Muscle layer of colon (tissue), 2 donors: Measurements from ENCODE around the gene KCNRG.

Experiments
- H3K27ac ChIP-seq: one replicate; pipeline ENCODE4 v1.7.0; 2013; ENCODE audit warnings: low read depth, mild to moderate bottlenecking, low read length, moderate library complexity
- H3K27me3 ChIP-seq, 2 donors: one replicate each; pipeline ENCODE4 v1.7.0; 2013; ENCODE audit warnings: low read length in 2 of 2, mild to moderate bottlenecking in 2 of 2; ENCODE audit not compliant: insufficient read depth in 2 of 2, control insufficient read depth in 1 of 2
- H3K36me3 ChIP-seq: one replicate; pipeline ENCODE4 v1.7.0; 2013; ENCODE audit warnings: mild to moderate bottlenecking, low read length; ENCODE audit not compliant: insufficient read depth
- H3K4me1 ChIP-seq: one replicate; pipeline ENCODE4 v1.7.0; 2013; ENCODE audit warnings: mild to moderate bottlenecking, low read length; ENCODE audit not compliant: insufficient read depth
- H3K4me3 ChIP-seq, 2 donors: one replicate each; pipeline ENCODE4 v1.7.0; 2013; ENCODE audit warnings: low read length in 2 of 2, low read depth in 1 of 2, mild to moderate bottlenecking in 1 of 2, moderate library complexity in 1 of 2
- H3K9ac ChIP-seq: one replicate; pipeline ENCODE4 v1.7.0; 2013; ENCODE audit warnings: low read length
- H3K9me3 ChIP-seq: one replicate; pipeline ENCODE4 v1.7.0; 2013; ENCODE audit warnings: mild to moderate bottlenecking, low read length
- donor health status: abdominal sarcoma.
- donor health status: Adenocarcinoma of cecum.

KCNRG gene

GRCh38 chr13:49995625-49996101 lies 19.6 kb upstream of the KCNRG start:
- Histone ChIP-seq H3K27ac (peak overlapping the region; percentile 97), H3K9ac (peak overlapping the region; percentile 70), H3K36me3 (peaks cover 16% of the 10 kb centered on the region)

DNA sequence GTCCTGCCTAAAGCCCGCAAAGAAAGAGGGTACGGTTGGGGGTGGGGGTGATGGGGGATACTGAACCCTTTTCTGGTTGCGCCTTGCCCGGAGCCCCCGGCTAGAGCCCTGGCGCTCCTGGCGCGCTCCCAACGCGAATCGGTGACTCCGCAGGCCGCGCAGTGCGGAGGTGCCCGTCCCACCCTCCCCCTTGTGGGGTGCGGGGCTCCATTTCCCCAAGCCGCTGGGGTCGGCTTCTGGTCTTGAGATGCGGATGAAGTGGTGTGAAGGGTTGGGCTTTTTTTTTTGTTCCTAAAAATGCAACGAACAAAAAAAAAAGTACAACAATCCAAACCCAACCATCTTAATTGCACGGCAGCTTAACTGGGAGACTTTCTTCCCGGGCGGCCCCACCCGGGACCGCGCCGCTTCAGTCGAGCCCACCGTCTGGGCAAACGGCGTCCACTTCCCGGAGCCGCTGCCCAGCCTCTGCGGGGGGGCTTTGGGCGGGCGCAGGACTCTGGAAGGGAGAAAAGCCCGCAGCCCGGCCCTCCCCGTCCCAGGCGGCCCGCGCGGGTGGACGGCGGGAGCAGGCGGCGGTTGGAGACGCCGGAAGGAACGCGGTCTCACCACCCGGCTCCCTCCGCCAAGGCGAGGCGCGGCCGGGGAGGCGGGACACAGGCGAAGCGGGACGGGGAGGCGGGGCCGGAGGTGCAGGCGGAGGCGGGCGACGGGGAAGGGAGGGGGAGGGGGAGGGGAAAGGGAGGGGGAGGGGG lies 18.9 kb upstream of the KCNRG start:
- no peaks in the 10 kb centered on the region for H3K9me3 ChIP-seq
- H3K4me3 ChIP-seq = peak overlapping the region; percentile 78 to 89
- peaks cover 16% of the 10 kb centered on the region for H3K36me3 ChIP-seq
- H3K9ac ChIP-seq = peak overlapping the region; percentile 70
- H3K4me1 ChIP-seq = peaks cover 28% of the 10 kb centered on the region
- peak overlapping the region; percentile 97 for H3K27ac ChIP-seq
- H3K27me3 ChIP-seq = no peaks in the 10 kb centered on the region

More at GRCh38 chr13:49995625-49996101, 19.6 kb upstream of the KCNRG start:
- Histone ChIP-seq H3K9me3 (no peaks in the 10 kb centered on the region), H3K4me3 (peak overlapping the region; percentile 78 to 89), H3K27me3 (no peaks in the 10 kb centered on the region), H3K4me1 (peaks cover 28% of the 10 kb centered on the region)

DNA sequence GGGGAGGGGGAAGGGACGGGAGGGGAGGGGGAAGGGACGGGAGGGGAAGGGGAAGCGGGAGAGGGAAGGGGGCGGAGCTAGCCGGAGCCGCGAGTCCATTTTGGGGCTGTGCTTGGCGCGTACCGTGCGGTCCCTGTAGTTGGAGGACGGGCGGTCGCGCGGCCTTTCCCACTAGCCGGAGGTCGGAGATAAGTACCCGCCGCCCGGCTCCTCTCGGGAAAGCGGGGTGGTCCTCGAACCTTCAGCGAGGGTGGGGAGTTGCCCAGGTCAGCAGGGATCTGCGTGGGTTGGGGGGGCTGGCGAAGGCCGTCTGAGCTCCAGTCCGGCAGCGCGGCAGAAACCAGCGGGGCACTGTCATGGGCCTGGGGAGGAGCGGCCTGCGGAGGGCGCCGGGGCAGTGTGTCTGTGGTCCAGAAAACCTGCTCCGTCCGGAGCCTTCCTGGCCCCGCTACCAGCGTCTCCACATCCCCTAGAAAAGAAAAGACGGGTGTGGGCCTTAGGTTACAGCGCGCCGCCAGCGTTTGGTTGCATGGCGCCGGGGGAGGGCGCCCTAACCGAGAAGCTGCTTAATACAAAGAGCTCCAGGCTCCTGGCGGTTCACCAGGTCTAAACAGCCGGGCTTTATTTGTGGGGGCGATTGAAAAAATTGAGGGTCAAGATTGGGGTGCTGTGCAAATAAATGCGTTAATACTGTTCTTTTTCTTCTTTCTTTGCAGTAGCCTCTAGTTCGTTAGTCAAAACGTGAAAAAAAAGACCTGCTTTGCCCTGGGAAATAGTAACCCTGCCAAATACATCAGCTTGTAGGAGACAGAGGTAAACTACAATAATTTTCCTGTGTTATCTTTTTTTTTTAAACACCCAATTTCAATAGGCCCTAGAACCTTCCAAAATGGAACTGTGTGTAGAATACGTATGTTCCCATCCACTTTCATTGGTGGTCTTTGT lies 18.0 kb upstream of the KCNRG start, which contains the start of gene TRIM13:
Gene TRIM13, plus strand, starts transcription at position 92 of the 945 bp plus-strand sequence. CDS start 14,899 bp downstream, outside the sequence.
- Histone ChIP-seq H3K36me3 (peaks cover 16% of the 10 kb centered on the region), H3K9me3 (no peaks in the 10 kb centered on the region), H3K27ac (peak within 1 kb of the TSS; percentile 97), H3K9ac (peak within 1 kb of the TSS; percentile 70), H3K4me1 (peaks cover 28% of the 10 kb centered on the region), H3K4me3 (peak within 1 kb of the TSS; percentile 80 to 89), H3K27me3 (no peaks in the 10 kb centered on the region)

GRCh38 chr13:49997955-49998354 lies 17.3 kb upstream of the KCNRG start:
- peaks cover 31% of the 10 kb centered on the region for H3K4me1 ChIP-seq
- peaks cover 16% of the 10 kb centered on the region for H3K36me3 ChIP-seq
- H3K27ac ChIP-seq = peak overlapping the region; percentile 75
- no peaks in the 10 kb centered on the region for H3K27me3 ChIP-seq
- peak overlapping the region in 1 of 2 donors; percentile 80 for H3K4me3 ChIP-seq
- H3K9me3 ChIP-seq = no peaks in the 10 kb centered on the region
- peak overlapping the region; percentile 63 for H3K9ac ChIP-seq

GRCh38 chr13:49998714-49999624 lies 16.3 kb upstream of the KCNRG start:
- peak overlapping the region in 1 of 2 donors; percentile 80 for H3K4me3 ChIP-seq
- no peaks in the 10 kb centered on the region for H3K9me3 ChIP-seq
- peaks cover 16% of the 10 kb centered on the region for H3K36me3 ChIP-seq
- no peaks in the 10 kb centered on the region for H3K27me3 ChIP-seq
- H3K9ac ChIP-seq = no peak overlapping the region
- H3K4me1 ChIP-seq = peaks cover 35% of the 10 kb centered on the region
- no peak overlapping the region for H3K27ac ChIP-seq

DNA sequence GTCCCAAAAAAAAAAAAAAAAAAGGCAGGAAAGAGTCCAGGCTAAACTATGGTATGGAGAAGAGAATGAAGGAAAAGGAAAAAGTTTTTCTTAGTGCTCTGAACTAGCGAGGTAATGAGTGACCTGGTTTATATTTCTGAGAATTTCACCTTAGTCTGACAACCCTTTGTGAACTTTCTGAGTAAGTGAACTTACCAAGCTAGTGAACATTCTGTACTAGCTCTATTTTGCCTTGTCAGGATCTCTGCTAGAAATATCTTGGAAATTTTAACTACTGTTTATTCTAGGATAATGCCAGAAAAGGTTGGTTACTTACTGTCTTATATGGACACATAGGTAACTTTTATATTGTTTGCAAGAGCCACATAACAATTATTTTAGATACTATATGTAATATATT lies 14.0 kb upstream of the KCNRG start:
- Histone ChIP-seq H3K27ac (no peak overlapping the region), H3K36me3 (peaks cover 16% of the 10 kb centered on the region), H3K4me3 (no peak overlapping the region), H3K9me3 (no peaks in the 10 kb centered on the region), H3K27me3 (no peaks in the 10 kb centered on the region), H3K9ac (no peak overlapping the region), H3K4me1 (peaks cover 39% of the 10 kb centered on the region)

DNA sequence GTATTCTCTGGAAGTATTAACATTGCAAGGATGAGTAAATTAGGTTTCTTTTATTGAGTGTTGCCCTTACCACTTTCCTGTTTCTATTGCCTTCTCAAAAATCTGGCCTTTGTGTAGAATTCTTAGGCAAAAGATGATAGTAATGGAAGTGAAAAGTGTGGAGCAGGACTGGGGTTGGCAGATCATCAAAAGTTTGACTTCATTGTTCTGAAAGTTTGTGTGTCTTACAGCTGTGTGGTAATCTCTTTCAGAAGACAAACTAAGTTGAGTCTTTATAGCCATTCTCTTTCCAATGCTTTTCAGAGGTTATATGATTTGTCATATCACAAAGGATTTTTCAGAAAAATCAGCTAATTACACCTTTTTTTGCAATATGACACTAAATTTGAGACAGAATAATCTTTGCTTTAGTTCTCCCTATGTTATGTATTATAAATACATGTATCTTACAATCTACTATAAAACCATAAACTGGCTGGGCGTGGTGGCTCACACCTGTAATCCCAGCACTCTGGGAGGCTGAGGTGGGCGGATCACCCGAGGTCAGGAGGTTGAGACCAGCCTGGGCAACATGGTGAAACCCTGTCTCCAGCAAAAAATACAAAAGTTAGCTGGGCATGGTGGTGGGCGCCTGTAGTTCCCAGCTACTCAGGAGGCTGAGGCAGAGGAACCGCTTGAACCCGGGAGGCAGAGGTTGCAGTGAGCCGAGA lies 8.7 kb upstream of the KCNRG start:
- Histone ChIP-seq H3K4me1 (peaks cover 15% of the 10 kb centered on the region), H3K9me3 (no peaks in the 10 kb centered on the region), H3K4me3 (no peak overlapping the region), H3K9ac (no peak overlapping the region), H3K27me3 (no peaks in the 10 kb centered on the region), H3K27ac (no peak overlapping the region), H3K36me3 (no peaks in the 10 kb centered on the region)

DNA sequence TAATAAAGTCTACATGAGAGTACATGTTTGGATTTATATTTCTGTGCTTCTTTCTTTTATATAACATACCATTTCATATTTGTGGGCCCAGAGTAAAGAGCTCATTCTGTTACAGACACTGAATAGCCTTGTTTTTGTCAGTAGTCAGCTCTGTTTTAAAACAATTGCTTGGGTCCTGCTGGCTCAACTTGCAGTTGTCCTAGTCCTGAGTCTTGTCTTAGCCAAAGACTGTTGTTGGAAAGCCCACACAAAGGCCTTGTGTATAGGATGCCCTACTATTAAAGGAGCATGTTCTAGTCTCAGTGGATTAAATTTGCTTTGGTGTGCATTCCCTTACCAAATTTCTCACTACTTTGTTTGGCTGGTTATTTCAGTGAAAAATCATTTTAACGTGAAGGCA lies 3.8 kb upstream of the KCNRG start:
- Histone ChIP-seq H3K4me3 (no peak overlapping the region), H3K9ac (no peak overlapping the region), H3K36me3 (no peaks in the 10 kb centered on the region), H3K9me3 (no peaks in the 10 kb centered on the region), H3K4me1 (peaks cover 20% of the 10 kb centered on the region), H3K27ac (no peak overlapping the region), H3K27me3 (no peaks in the 10 kb centered on the region)

DNA sequence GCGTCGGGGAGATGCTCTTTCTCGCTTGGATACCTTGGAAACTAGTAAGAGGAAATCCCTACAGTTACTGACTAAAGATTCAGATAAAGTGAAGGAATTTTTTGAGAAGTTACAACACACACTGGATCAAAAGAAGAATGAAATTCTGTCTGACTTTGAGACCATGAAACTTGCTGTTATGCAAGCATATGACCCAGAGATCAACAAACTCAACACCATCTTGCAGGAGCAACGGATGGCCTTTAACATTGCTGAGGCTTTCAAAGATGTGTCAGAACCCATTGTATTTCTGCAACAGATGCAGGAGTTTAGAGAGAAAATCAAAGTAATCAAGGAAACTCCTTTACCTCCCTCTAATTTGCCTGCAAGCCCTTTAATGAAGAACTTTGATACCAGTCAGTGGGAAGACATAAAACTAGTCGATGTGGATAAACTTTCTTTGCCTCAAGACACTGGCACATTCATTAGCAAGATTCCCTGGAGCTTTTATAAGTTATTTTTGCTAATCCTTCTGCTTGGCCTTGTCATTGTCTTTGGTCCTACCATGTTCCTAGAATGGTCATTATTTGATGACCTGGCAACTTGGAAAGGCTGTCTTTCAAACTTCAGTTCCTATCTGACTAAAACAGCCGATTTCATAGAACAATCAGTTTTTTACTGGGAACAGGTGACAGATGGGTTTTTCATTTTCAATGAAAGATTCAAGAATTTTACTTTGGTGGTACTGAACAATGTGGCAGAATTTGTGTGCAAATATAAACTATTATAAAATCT lies 2.7 kb upstream of the KCNRG start:
- H3K36me3 ChIP-seq = no peaks in the 10 kb centered on the region
- H3K9ac ChIP-seq = no peak overlapping the region
- H3K4me1 ChIP-seq = peaks cover 21% of the 10 kb centered on the region
- no peak overlapping the region for H3K27ac ChIP-seq
- H3K4me3 ChIP-seq = no peak overlapping the region
- no peaks in the 10 kb centered on the region for H3K27me3 ChIP-seq
- H3K9me3 ChIP-seq = no peaks in the 10 kb centered on the region

- Histone ChIP-seq H3K9ac (no peak overlapping the region), H3K4me1 (peaks cover 21% of the 10 kb centered on the region), H3K9me3 (no peaks in the 10 kb centered on the region), H3K27me3 (no peaks in the 10 kb centered on the region), H3K4me3 (no peak overlapping the region), H3K36me3 (peaks cover 3% of the 10 kb centered on the region), H3K27ac (no peak overlapping the region)
Observed at GRCh38 chr13:50014386-50014785, 858 bp upstream of the KCNRG start.
